ENCODE data around the gene UBD.

DNA sequence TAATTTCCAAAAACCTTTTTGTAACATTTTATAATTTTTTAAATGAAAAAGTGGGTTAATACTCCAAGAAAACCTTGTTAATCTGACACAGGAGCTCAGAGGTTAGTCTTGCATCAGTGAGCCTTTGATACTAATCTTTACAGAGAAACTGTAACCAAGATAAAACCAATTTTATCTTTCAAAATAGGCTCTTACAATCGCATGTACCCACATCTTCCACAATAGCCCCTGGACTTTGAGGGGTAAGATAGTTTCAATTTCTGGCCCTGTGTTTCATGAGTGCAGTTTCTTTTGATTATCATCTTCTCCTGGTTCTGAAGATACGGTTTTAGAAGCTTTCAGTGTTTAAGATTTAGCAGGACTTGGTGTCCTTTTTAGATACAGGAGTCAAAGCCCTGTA, 37.3 kb downstream of the UBD start:
- no peak for TF ChIP-seq POLR2AphosphoS5 (IDR thresholded peaks at IDR 0.05; ENCODE audit: low read depth, low read length)
- no peak for TF ChIP-seq POLR2A (IDR thresholded peaks at IDR 0.05; ENCODE audit: low read depth, low read length)
- TF ChIP-seq SPI1 (IDR thresholded peaks at IDR 0.05; ENCODE audit: low read depth, low read length): no peak
- TF ChIP-seq PAX5 (IDR thresholded peaks at IDR 0.05; ENCODE audit: insufficient read depth, low read length, severe bottlenecking): no peak
- TF ChIP-seq TAF1 (IDR thresholded peaks at IDR 0.05; ENCODE audit: low read depth, low read length): no peak

Data from GM12891 (cell line).